HEK293 (cell line): ENCODE measurements around the gene NR3C2.

Experiments used
- CTCF ChIA-PET: fragments of 350-600 bp; formaldehyde crosslinking; extraction: SDS; loops from one replicate; lab custom pipeline; 2021; ENCODE audit warnings: antibody characterized with exemption; lab: Yijun Ruan, JAX
- POLR2A ChIA-PET: fragments of 300-600 bp; formaldehyde crosslinking; extraction: SDS; loops from one replicate; lab custom pipeline; 2020; ENCODE audit warnings: antibody characterized with exemption, inconsistent platforms; lab: Yijun Ruan, JAX
- H3K27ac ChIP-seq: fragments of 200-500 bp; sonication (Bioruptor generic); 2 replicates; pipeline ENCODE4 v1.5.1; 2014; ENCODE audit warnings: low read depth, low read length, control low read depth, inconsistent platforms; ENCODE audit errors: extremely low read depth
- H3K36me3 ChIP-seq, 2 experiments: fragments of 200-500 bp in 1 of 2; sonication (Bioruptor generic) in 1 of 2; 1 replicate in 1 of 2; 2 replicates in 1 of 2; pipeline ENCODE4 v1.5.1; 2014 to 2017; ENCODE audit warnings: inconsistent platforms in 2 of 2, low read length in 2 of 2; ENCODE audit not compliant: control insufficient read depth in 2 of 2, insufficient read depth in 1 of 2
- H3K4me1 ChIP-seq: fragments of 200-500 bp; sonication (Bioruptor generic); 2 replicates; pipeline ENCODE4 v1.5.1; 2014; ENCODE audit warnings: mild to moderate bottlenecking, low read length, inconsistent platforms; ENCODE audit not compliant: control insufficient read depth, insufficient read depth
- H3K4me3 ChIP-seq: 2 replicates; pipeline ENCODE4 v1.5.1; 2011; ENCODE audit warnings: low read depth, mild to moderate bottlenecking, control low read depth, low read length, moderate library complexity
- H3K9me3 ChIP-seq: fragments of 200-500 bp; sonication (Bioruptor generic); 2 replicates; pipeline ENCODE4 v1.5.1; 2014; ENCODE audit warnings: low read depth, low read length, inconsistent platforms; ENCODE audit not compliant: control insufficient read depth, insufficient read depth
- BCL11A ChIP-seq: fragments of 450-650 bp; formaldehyde crosslinking; IDR thresholded peaks from 2 replicates; pipeline ENCODE4 v1.5.1; 2016; ENCODE audit warnings: low read depth, missing biosample characterization, missing genetic modification characterization
- IKZF3 ChIP-seq: fragments of 450-650 bp; IDR thresholded peaks from 2 replicates; pipeline ENCODE4 v1.5.0; 2018; ENCODE audit warnings: missing biosample characterization, mild to moderate bottlenecking, missing genetic modification characterization, moderate library complexity
- MEIS1 ChIP-seq: sonication (generic); formaldehyde crosslinking; IDR thresholded peaks from 2 replicates; pipeline ENCODE4 v1.8.1; 2022; ENCODE audit warnings: missing genetic modification reagents, mild to moderate bottlenecking, borderline replicate concordance
- OSR2 ChIP-seq: fragments of 450-650 bp; formaldehyde crosslinking; IDR thresholded peaks from 2 replicates; pipeline ENCODE4 v1.5.1; 2016; ENCODE audit warnings: missing biosample characterization, missing genetic modification characterization
- ZFP3 ChIP-seq: fragments of 450-650 bp; formaldehyde crosslinking; IDR thresholded peaks from 2 replicates; pipeline ENCODE4 v1.5.1; 2016; ENCODE audit warnings: low read depth, missing biosample characterization, missing genetic modification characterization
- ZFP41 ChIP-seq: fragments of 450-650 bp; formaldehyde crosslinking; IDR thresholded peaks from 2 replicates; pipeline ENCODE4 v1.5.1; 2016; ENCODE audit warnings: missing biosample characterization, missing genetic modification characterization, borderline replicate concordance
- ZIC2 ChIP-seq: fragments of 450-650 bp; formaldehyde crosslinking; IDR thresholded peaks from 2 replicates; pipeline ENCODE4 v1.5.1; 2016; ENCODE audit warnings: missing biosample characterization, missing genetic modification characterization
- ZNF221 ChIP-seq: fragments of 450-650 bp; formaldehyde crosslinking; IDR thresholded peaks from 2 replicates; pipeline ENCODE4 v1.5.1; 2017; ENCODE audit warnings: missing biosample characterization, missing genetic modification characterization, borderline replicate concordance
- ZNF266 ChIP-seq: fragments of 450-650 bp; formaldehyde crosslinking; IDR thresholded peaks from 2 replicates; pipeline ENCODE4 v1.5.1; 2016; ENCODE audit warnings: missing biosample characterization, missing genetic modification characterization, low read depth
- ZNF292 ChIP-seq: fragments of 450-650 bp; formaldehyde crosslinking; IDR thresholded peaks from 2 replicates; pipeline ENCODE4 v1.5.1; 2016; ENCODE audit warnings: low read depth, missing biosample characterization, missing genetic modification characterization, borderline replicate concordance
- ZNF335 ChIP-seq: fragments of 450-650 bp; formaldehyde crosslinking; conservative IDR thresholded peaks from 2 replicates; pipeline ENCODE4 v1.5.1; 2016; ENCODE audit warnings: missing biosample characterization, missing genetic modification characterization
- ZNF394 ChIP-seq: fragments of 450-650 bp; formaldehyde crosslinking; IDR thresholded peaks from 2 replicates; pipeline ENCODE4 v1.5.1; 2016; ENCODE audit warnings: missing biosample characterization, missing genetic modification characterization, mild to moderate bottlenecking, moderate library complexity, borderline replicate concordance
- ZNF433 ChIP-seq: fragments of 450-650 bp; formaldehyde crosslinking; IDR thresholded peaks from 2 replicates; pipeline ENCODE4 v1.5.1; 2016; ENCODE audit warnings: missing biosample characterization, missing genetic modification characterization, low read depth
- ZNF548 ChIP-seq: fragments of 450-650 bp; formaldehyde crosslinking; IDR thresholded peaks from 2 replicates; pipeline ENCODE4 v1.5.1; 2016; ENCODE audit warnings: missing biosample characterization, missing genetic modification characterization
- ZNF560 ChIP-seq: fragments of 450-650 bp; formaldehyde crosslinking; IDR thresholded peaks from 2 replicates; pipeline ENCODE4 v1.5.1; 2017; ENCODE audit warnings: missing biosample characterization, missing genetic modification characterization, borderline replicate concordance
- ZNF658 ChIP-seq: fragments of 450-650 bp; formaldehyde crosslinking; IDR thresholded peaks from 2 replicates; pipeline ENCODE4; 2016; ENCODE audit warnings: missing biosample characterization, missing genetic modification characterization
- ZNF792 ChIP-seq: fragments of 450-650 bp; formaldehyde crosslinking; IDR thresholded peaks from 2 replicates; pipeline ENCODE4 v1.5.1; 2016; ENCODE audit warnings: missing biosample characterization, missing genetic modification characterization
- TF ChIP-seq, protein P1 (sequence below): fragments of 450-650 bp; formaldehyde crosslinking; IDR thresholded peaks from 2 replicates; pipeline ENCODE4 v1.5.1; 2016; ENCODE audit warnings: missing biosample characterization, missing genetic modification characterization
- TF ChIP-seq, protein P2 (sequence below): fragments of 450-650 bp; formaldehyde crosslinking; IDR thresholded peaks from 2 replicates; pipeline ENCODE4 v1.5.1; 2016; ENCODE audit warnings: missing biosample characterization, missing genetic modification characterization
- TF ChIP-seq, protein P3 (sequence below): fragments of 450-650 bp; formaldehyde crosslinking; IDR thresholded peaks from 2 replicates; pipeline ENCODE4 v1.5.1; 2017; ENCODE audit warnings: missing biosample characterization, missing genetic modification characterization
- TF ChIP-seq, protein P4 (sequence below): IDR thresholded peaks from 2 replicates; pipeline ENCODE4 v1.6.1; 2011; ENCODE audit warnings: mild to moderate bottlenecking, low read depth, low read length, borderline replicate concordance

The NR3C2 gene

DNA sequence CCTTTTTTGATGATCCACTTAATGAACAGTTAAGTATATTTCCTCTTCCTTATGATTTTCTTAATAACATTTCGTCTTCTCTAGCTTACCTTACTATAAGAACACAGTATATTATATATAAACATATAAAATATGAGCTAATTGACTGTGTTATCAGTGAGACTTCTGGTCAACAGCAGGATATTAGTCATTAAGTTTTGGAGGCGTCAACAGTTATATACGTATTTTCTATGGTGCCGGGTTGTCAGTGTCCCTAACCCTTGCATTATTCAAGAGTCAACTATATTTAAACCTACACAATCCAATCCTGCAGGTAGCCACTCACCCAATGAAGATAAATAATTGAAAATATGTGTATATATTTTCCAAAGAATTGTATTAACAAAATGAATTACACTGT is 88.0 kb downstream of the NR3C2 start (continued):
- TF ChIP-seq, protein P1, sequence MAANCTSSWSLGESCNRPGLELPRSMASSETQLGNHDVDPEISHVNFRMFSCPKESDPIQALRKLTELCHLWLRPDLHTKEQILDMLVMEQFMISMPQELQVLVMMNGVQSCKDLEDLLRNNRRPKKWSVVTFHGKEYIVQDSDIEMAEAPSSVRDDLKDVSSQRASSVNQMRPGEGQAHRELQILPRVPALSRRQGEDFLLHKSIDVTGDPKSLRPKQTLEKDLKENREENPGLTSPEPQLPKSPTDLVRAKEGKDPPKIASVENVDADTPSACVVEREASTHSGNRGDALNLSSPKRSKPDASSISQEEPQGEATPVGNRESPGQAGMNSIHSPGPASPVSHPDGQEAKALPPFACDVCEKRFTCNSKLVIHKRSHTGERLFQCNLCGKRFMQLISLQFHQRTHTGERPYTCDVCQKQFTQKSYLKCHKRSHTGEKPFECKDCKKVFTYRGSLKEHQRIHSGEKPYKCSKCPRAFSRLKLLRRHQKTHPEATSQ (tag by site-specific recombination): no peak
- TF ChIP-seq, protein P2, sequence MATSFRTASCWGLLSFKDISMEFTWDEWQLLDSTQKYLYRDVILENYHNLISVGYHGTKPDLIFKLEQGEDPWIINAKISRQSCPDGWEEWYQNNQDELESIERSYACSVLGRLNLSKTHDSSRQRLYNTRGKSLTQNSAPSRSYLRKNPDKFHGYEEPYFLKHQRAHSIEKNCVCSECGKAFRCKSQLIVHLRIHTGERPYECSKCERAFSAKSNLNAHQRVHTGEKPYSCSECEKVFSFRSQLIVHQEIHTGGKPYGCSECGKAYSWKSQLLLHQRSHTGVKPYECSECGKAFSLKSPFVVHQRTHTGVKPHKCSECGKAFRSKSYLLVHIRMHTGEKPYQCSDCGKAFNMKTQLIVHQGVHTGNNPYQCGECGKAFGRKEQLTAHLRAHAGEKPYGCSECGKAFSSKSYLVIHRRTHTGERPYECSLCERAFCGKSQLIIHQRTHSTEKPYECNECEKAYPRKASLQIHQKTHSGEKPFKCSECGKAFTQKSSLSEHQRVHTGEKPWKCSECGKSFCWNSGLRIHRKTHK (tag by site-specific recombination): no peak
- TF ChIP-seq ZNF658: no peak

DNA sequence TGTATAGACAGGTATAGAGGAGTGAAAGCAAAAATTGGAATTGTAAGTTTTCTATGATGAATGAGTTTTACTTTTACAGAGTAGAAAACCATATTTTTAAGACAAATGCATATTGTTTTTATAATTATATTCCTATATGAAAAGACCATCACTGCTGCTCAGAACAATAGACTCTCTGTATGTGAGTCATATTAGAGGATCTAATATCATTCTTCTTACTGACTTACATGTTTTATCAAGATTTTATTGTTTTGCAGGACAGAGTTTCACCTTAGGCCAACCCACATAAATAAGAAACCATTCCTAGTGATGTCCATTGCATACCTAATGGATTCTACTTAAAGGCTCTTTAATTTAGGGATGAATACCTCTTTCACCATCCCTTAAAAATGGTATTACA is 88.6 kb downstream of the NR3C2 start:
- TF ChIP-seq, protein P3, sequence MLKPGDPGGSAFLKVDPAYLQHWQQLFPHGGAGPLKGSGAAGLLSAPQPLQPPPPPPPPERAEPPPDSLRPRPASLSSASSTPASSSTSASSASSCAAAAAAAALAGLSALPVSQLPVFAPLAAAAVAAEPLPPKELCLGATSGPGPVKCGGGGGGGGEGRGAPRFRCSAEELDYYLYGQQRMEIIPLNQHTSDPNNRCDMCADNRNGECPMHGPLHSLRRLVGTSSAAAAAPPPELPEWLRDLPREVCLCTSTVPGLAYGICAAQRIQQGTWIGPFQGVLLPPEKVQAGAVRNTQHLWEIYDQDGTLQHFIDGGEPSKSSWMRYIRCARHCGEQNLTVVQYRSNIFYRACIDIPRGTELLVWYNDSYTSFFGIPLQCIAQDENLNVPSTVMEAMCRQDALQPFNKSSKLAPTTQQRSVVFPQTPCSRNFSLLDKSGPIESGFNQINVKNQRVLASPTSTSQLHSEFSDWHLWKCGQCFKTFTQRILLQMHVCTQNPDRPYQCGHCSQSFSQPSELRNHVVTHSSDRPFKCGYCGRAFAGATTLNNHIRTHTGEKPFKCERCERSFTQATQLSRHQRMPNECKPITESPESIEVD (tag by site-specific recombination): no peak
- TF ChIP-seq ZNF560 (tag by site-specific recombination) (no peak), BCL11A (tag by site-specific recombination) (no peak), ZNF221 (tag by site-specific recombination) (no peak), ZNF548 (no peak), ZNF266 (tag by site-specific recombination) (no peak), ZNF433 (tag by site-specific recombination) (no peak), OSR2 (tag by site-specific recombination) (no peak), ZFP3 (tag by site-specific recombination) (no peak), ZNF792 (tag by site-specific recombination) (no peak), ZNF394 (tag by site-specific recombination) (no peak)
- H3K9me3 ChIP-seq: no peaks in the 10 kb centered on the region
- no peaks in the 10 kb centered on the region for H3K36me3 ChIP-seq
- peaks cover 3% of the 10 kb centered on the region; the same call in 1 of the 2 replicates for H3K4me1 ChIP-seq
- ChIA-PET CTCF (no interaction called here), POLR2A (no interaction called here)
- no peak overlapping the region for H3K27ac ChIP-seq
- H3K4me3 ChIP-seq: no peak overlapping the region

DNA sequence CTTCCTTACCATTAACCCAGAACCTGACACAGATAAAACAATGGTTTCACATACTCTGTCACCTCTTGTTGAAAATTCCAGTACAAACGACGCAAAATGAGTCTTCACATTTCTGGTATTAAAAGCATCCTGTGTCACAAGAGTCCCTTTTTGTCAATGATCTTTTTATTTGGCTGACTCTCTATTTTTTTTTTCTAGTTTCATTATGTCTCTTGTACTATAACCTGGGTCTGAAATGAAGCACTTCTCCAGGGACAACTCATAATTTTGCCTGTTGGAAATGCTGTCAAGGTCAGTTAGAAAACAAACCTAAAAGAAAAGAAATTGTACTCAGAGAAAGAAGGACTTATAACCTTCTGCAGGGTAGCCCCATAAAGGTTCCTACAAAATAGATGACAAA is 93.1 kb downstream of the NR3C2 start:
- CTCF ChIA-PET: no interaction called here
- H3K4me3 ChIP-seq: no peak overlapping the region
- H3K27ac ChIP-seq: no peak overlapping the region
- POLR2A ChIA-PET: no interaction called here
- H3K9me3 ChIP-seq: no peaks in the 10 kb centered on the region
- TF ChIP-seq IKZF3 (tag by site-specific recombination) (no peak), ZIC2 (no peak), ZNF292 (no peak), MEIS1 (CRISPR knock-in tag) (no peak), ZFP41 (no peak), ZNF335 (no peak)
- TF ChIP-seq, protein P4, sequence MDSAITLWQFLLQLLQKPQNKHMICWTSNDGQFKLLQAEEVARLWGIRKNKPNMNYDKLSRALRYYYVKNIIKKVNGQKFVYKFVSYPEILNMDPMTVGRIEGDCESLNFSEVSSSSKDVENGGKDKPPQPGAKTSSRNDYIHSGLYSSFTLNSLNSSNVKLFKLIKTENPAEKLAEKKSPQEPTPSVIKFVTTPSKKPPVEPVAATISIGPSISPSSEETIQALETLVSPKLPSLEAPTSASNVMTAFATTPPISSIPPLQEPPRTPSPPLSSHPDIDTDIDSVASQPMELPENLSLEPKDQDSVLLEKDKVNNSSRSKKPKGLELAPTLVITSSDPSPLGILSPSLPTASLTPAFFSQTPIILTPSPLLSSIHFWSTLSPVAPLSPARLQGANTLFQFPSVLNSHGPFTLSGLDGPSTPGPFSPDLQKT: no peak
- no peaks in the 10 kb centered on the region; the same call in none of the 2 replicates for H3K4me1 ChIP-seq
- H3K36me3 ChIP-seq: no peaks in the 10 kb centered on the region
